ENCODE results near the gene MTHFD1.
A peak's percentile ranks its signal among the peaks of the same experiment; 100 is the strongest.

The MTHFD1 gene

DNA sequence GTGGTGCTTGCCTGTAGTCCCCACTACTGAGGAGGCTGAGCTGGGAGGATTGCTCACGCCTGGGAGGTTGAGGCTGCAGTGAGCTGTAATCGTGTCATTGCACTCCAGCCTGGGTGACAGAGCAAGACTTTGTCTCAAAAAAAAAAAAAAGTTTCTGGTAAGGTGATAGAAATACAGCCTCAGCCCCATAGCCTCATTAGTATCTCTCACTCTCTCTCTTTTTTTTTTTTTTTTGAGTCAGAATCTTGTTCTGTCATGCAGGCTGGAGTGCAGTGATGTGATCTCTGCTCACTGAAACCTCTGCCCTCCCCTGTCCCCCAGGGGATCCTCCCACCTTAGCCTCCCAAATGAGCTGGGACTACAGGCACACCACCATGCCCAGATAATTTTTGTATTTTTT lies 19.2 kb downstream of the MTHFD1 start:
- no peak for DNase-seq (ENCODE audit: low spot score)

DNA sequence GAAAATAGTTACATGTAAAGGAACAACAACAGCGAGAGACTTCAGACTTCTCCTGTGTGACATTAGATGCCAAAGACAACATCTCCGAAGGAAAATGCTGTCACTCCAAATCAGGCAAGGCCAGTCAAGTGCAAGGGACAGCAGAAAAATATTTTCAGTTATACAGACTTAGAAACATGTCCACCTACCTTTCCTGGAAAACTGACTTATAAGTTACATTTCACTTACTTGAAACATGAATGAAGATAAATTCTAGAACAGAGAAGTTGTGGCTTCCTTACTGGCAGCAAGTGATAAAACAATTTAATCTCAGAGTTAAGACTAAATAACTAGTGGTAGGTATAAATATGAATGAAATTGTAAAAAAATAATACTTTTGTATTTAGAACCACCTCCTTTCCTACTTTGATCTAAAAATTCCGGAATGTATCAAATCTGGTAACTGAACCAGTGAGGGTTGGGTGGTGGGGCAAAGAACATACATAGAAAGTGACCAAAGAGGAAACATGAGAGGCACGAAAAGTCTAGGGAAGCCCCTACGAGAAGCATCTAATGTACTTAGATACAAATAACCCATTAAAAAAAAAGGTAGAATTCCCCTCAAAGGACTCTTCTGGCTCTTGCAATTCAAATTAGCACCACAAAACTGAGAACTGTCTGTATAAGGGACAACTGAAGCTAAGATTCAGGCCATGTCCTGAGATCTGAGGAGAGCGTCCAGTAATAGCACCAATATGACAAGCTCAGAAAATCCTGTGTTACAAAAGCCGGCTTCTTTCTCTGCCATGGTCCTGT lies 21.2 kb downstream of the MTHFD1 start:
- no peak for DNase-seq (ENCODE audit: low spot score)

DNA sequence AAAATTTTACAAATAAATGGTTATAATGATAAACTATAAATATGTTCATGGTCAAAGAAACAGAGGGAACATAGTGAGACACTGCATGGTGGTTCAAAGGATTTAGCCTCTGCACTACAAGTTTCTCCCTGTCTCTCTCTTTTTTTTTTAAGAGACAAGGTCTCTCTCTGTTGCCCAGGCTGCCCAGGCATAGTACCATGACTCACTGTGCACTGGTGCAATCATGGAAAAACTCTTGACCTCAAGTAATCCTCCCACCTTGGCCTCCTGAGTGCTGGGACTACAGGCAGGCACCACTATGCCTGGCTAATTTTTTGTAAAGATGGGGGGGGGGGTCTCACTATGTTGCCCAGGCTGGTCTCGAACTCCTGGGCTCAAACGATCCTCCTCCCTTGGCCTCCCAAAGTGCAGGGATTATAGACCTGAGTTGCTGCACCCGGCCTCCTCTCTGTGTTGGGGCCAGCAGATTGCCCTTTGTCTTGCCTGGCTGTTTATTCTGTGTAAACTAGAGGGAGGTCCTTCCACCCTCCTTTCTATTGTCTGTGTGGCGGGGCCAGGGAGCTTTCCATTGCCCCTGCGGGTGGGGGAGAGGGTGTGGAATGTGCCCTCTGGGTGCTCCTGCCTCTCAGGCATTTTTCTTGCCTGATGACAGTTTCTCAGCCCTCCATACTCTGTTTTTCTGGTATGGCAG lies 22.1 kb downstream of the MTHFD1 start:
- DNase-seq (ENCODE audit: low spot score): no peak

DNA sequence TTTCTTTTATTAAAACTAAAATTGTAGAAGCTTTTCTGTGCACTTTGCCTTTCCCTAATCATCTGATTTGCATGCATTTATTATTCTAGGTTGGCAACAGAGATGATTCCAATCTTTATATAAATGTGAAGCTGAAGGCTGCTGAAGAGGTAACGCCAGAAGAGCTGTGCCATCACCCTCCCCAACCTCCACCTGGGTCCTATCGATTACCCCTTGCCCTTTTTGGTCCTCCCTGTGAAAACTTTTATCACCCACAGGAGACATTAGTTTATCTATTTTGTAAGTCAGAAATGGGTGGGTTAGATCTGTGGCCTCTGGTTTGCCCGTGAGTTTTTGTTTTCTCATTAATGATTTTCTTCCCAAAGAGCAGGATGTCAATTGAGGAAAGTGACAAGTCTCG lies 22.8 kb downstream of the MTHFD1 start:
- no peak for DNase-seq (ENCODE audit: low spot score)

DNA sequence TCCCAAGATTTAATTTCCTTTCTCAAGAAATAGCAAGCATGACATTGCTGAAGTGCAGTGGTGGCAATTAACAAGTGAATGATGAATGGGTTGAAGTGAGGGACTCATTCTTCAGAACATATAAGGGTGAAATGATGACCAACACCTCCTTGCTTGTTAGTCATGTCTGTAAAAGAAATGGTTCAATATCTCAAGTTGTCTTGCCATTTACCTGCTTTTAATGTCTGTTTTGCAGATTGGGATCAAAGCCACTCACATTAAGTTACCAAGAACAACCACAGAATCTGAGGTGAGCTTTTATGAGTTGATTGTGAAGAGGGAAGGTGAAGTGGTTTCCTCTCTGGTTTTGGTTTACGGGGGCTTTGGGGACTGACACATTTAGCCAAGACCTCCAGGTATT lies 24.1 kb downstream of the MTHFD1 start:
- no peak for DNase-seq (ENCODE audit: low spot score)

DNA sequence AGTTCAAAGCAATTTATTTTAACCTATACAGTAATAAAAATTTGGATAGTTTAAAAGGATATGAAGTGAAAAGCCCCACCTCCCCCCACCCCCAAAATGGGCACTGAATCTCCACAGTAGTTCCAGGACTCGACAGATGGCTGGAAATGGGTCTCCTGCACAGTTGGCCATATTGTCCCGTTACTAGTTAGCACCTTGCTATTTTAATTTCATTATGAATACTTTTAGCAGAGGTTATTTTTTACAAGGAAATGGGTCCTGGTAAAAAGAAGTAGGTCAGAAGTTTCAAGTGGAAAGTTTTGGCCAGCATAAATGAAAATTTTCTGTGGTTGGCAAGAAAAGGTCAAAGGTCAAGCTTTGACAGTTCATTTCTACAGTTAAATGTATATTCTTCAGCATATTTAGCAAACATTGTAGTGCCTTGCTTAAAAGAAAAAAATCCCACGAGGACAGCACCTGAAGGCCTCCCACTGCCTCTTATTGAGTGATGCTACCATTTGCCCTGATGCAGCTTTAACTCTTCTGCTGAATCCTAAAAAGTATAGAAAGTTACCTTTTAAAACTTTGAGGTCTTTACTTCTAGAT lies 28.3 kb downstream of the MTHFD1 start:
- no peak for DNase-seq (ENCODE audit: low spot score)

DNA sequence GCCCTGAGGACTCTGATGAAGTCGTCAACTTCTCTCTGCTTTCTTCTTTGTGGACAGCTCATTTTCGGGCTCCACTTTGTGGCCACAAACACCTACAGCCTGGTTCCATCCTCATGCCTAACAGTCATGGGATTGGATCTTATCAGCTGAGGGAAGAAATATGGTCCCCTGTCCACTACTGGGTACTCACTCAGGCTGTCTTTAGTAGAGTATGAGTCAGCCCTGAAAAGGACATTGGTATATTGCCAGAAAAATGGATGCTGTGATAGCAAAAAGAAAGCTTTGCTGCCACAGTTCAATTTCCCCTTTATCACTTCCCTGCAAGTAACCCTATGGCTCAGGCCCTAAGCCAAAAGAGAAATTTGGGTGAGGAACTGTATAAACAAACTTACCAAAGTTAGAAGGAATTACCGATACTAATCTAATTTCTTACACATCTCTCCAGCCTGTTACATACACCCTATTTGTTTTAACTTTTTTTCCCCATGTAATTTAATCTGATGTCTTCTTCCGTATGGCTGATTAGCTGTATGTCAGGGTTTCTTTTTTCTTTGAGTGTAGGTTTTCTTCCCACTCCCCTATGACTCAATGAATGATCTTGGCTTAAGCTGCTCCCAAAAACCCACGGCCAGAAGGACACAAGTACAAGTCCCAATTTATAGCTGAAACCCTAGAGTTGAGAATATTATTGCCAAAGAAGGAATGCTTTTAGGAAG lies 29.1 kb downstream of the MTHFD1 start:
- no peak for DNase-seq (ENCODE audit: low spot score)

DNA sequence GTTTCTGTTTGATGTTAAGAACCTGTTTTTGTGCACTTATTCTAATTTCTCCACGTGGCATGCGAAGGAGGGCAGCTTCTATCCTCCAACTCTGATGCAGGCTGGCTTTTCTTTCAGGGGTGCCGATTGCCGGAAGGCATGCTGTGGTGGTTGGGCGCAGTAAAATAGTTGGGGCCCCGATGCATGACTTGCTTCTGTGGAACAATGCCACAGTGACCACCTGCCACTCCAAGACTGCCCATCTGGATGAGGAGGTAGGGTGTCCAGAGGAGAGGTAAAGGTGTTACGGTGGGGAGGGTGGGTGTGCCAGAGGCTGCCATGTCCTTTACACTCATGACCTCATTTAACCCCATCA lies 29.6 kb downstream of the MTHFD1 start:
- no peak for DNase-seq (ENCODE audit: low spot score)

DNA sequence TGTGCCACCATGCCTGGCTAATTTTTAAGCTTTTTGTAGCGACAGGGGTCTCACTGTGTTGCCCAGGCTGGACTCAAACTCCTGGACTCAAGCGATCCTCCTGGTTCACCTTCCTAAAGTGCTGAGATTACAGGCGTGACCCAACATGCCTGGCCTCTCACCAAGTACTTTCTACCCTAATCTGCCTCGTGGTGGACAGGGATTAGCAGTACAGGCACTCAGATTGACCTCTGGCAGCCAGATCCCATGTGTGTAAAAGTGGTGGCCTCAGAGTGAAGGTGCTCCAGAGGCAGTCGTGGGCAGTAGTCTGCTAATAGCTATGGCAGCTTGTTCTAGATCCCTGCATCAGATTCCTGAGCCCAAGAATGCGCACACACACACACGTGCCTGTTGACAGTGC lies 30.9 kb downstream of the MTHFD1 start:
- DNase-seq (ENCODE audit: low spot score): no peak

DNA sequence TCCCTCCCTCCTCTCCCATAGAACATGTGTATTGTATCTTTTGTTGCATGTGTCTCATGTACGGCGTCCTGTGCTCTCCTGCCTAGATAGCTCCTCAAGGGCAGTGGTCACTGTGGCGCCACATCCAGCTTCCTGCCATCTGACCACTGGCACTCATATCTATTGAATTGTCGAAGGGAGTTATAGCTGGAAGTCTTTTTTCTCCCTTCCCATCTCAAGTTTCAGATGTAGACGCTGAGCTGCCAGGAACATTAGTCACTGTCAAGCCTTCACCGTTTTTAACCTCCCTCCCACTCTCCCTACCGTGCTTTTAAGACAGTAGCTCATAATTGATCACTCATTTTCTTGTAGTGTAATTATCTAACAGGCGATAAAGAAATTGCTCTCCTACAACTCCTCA lies 33.0 kb downstream of the MTHFD1 start:
- DNase-seq (ENCODE audit: low spot score): no peak

DNA sequence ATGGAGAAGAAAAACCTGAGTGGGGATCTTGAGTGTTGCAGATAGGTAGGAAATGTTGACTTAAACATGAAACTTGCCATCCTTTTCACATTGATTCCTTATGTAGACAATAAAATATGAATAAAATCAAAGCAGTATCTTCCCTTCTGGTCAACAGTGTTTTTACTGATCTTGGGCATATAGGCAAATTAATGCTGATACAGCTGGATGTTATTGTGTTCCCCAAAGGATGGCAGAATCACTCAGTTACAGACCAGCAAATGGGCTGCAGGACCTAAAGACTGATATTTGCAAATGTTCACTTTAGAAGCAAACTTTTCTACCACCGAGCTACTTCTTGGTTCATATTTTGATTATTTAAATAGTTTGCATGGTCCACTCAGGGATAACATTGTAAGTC lies 33.9 kb downstream of the MTHFD1 start:
- DNase-seq (ENCODE audit: low spot score): no peak

DNA sequence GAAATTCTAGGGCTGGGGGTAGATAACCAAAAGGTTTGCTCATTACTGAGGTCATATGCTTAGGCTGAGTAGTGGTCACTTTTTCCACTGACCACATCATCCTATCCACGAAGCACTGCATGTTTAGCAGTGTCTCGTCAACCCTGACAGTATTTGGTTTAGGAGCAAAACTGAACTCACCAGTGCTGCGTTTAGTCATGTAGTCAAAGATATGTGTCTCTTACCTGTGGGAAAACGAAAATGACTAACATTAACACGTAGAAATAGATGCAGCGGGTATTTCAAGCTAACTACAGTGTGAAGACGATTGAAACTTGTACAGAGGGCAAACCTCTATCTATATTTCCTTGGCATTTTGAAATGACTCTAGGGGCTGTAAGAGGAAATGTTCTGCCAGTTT lies 34.6 kb downstream of the MTHFD1 start:
- no peak for DNase-seq (ENCODE audit: low spot score)

DNA sequence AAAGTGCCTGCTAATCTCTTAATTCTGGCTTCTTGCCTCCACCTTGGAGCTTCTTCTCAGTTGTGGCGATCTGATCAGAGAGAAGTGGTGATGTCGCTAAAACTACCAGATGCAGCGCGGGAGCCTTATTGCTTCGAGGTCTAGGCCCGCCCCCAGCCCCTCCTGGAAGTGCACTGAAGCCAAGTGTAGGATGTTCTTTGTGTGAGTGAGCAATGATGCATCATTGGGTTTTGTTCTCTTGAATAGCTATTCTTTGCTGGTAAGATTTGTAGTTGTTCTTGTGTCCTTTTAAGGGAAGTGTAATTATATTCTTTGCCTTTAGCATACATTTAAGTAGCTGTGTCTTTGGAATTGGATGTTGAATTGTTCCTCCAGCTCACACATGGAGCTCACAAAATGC lies 35.8 kb downstream of the MTHFD1 start:
- no peak for DNase-seq (ENCODE audit: low spot score)

DNA sequence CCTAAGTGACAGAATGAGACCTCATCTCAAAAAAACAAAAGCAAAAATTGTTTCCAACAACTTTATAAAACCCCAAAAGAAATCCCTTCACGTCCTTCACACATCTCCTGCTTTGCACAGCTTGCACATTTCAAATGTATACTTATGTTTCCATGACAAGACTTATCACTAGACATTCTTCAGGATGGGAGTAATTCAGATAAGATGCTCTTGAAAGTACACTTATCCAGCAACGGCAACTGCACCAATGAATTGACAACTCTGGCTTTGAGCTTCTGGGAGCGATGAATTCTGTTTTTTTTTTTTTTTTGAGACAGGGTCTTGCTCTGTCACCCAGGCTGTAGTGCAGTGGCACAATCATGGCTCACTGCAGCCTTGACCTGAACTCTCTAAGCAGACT lies 46.4 kb downstream of the MTHFD1 start:
- no peak for DNase-seq (ENCODE audit: low spot score)

DNA sequence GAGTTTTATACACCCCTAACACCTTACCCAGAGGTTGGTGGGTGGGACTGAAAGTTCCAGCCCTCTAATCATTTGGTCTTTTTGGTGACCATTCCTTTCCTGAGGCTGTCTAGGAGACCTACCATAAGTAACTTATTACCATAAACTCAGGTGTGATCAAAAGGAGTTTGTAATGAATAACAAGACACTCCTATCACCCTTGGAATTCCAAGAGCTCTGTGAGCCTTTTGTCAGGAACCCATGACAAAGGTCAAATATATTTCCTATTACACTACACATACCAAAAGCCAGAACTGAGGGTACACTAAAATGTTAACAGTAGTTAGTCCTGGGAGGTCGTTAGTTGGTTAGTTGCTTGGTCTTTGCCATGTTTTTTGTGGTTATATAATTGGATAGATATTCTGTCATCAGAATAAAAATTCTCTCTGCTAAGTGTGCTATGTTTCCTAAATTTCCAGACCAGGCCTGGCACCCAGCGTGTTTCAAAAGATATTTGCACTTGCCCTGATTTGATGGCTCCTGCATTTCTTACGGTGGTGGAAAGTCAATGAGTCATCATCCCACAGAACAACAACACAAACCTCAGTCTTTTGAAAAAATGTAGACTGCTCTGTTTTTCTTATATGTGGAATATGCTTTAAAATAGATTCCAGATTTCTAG lies 50.2 kb downstream of the MTHFD1 start:
- DNase-seq (ENCODE audit: low spot score): no peak

DNA sequence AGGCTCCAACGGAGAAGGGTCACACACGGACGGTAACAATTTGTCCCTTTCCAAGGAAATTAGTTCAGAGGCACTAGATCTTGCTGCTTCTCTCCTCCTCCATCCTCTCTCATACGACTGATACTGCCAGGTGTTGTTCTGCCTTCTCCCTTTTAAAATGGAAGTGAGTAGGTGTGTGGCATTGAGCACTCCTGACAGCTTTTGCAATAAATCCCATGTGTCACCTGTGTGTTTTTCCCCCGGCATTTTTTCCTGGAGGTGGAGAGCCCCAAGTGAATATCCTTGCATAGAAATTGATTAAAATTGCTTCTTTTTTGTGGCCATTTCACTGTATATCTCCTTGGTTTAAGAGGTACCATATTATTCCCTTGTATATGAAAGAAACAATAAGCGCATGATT lies 51.0 kb downstream of the MTHFD1 start:
- no peak for DNase-seq (ENCODE audit: low spot score)

DNA sequence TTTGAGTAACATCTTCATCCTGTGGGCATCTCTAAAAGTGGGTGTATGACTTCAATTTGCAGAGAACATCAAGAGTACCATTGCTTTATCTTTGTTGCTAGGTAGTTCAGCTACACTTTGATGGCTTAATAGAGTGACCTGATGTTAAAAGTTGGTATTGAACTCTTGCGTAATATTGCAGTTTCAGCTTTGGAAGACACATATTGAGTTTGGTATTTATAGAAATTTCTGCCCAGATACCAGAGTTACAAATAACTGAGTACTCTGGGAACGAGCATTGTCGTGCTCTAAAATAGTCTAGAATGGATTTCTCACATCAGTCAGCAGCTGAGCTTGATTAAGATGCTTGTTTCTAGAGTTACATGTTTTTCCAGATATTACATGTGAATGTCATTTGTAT lies 52.3 kb downstream of the MTHFD1 start:
- DNase-seq (ENCODE audit: low spot score): no peak

DNA sequence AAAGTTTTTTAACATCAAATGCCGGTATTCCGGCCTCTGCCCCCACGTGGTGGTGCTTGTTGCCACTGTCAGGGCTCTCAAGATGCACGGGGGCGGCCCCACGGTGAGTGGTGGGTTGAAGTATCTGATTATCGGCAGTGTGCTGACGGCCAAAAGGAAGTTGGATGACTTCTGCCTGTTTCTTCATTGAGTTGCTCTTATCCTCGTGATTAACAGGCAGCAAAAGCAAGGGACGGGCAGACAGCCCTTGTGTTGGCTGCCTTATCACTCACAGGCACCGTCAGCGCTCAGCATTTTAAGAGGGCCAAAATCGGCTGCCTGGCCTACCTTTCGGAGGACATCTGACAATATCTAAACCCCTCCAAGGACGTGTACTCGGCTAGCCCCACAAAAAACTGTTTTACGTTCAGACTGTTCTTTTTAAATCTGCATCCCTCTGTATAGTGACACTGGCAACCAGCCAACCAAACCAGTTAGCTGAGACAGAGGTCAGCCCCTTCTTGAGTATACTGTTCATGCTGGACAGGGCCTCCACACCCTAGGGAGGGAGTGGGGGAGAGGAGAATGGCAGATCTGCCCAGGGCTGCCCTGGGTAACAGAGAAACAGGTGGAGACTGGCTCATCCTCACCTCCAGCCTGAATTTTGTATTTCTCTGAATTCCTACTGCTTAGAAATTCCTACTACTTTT lies 54.3 kb downstream of the MTHFD1 start:
- no peak for DNase-seq (ENCODE audit: low spot score)

DNA sequence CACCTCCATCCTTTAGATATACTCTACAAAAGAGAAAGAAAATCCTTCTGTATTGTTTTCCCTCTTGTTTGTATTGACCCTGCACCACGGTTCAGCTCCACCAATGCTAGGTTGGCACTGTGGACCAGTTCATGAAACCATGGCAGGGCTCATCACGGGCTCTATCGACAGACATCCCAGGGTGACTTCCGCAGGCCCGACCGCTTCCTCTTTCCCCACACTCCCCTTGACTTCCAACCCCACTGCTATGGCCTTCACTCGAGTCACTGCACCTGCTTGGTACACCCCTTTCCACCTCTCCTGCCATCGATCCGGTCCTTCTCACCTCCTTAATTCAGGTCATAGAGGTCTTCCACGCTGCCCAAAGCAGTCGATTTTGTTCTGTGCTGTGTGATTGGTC lies 56.0 kb downstream of the MTHFD1 start:
- DNase-seq (ENCODE audit: low spot score): no peak

DNA sequence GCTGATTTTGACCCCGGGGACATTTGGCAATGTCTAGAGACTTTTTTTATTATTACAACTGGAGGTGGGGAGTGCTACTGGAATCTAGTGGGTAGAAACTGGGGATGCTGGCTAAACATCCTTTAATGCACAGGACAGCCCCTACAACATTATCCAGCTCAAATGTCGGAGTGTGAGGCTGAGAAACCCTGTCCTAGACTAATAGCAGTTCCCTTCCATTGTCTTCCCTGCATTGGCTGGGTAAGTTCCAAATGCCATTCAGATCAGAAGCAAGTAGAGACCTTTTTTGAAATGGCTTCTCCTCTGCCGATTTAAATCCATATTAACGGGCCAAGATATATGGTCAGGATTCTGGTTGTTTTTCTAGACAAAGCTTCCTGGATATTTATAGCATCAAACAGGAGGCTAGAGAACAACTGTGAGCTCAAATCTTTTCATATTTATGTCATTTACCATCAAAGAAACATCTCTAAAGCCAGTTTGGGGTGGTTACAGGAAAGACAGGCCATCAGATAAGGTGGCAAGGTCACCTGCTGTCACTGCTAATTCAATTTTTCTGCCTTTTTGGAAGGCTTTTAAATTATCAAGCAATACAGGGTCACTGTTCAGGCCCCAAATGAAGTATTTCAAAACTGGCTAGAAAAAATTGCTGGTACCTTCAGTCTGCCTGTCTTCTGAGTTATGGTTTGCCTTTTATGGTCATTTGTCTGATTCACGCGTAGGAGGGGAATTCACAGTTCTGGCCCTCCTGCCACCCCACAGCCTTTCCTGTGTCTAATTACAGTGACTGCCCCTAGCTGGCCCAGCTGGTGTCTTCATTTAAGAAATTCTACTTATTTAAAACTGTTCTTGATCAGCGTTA lies 57.1 kb downstream of the MTHFD1 start:
- peak; percentile 51 for DNase-seq (ENCODE audit: low spot score)

All from RKO (cell line).